Measurements from ENCODE around the gene RAB21.
"Not testable (repeated sequence)": the region's sequence is repeated elsewhere in the genome, so short reads cannot be mapped to it uniquely, and the experiment has no call there.

GRCh38 chr12:71815242-71815641 lies 60.6 kb downstream of the RAB21 start:
- not testable (repeated sequence) for TF ChIP-seq CTCF, POLR2A (IDR thresholded peaks at IDR 0.05)
